Upper lobe of right lung (tissue), 1 donor: Measurements from ENCODE around the gene PTPRN2. TPM values are rescaled to one million over a fixed set of nuclear protein-coding genes. Genes with fewer than 3 reads are reported as not detected.

ENCODE experiments used
- ATAC-seq: fragments of 200-7000 bp; cut with Tn5 transposase; one replicate; pipeline ENCODE4 v1.9.1; 2020; ENCODE audit warnings: mild to moderate bottlenecking, moderate library complexity
- DNase-seq: peaks from one replicate; pipeline ENCODE4 v3.0.0-alpha.2; 2020
- H3K27ac ChIP-seq: fragments of 200-600 bp; one replicate; pipeline ENCODE4 v1.8.0; 2022
- H3K27me3 ChIP-seq: fragments of 200-600 bp; one replicate; pipeline ENCODE4 v1.8.0; 2022; ENCODE audit warnings: mild to moderate bottlenecking
- H3K36me3 ChIP-seq: fragments of 200-600 bp; one replicate; pipeline ENCODE4 v1.8.0; 2022
- H3K4me1 ChIP-seq: fragments of 200-600 bp; one replicate; pipeline ENCODE4 v1.8.0; 2022
- H3K4me3 ChIP-seq: fragments of 200-600 bp; one replicate; pipeline ENCODE4 v1.8.0; 2022; ENCODE audit warnings: mild to moderate bottlenecking
- H3K9me3 ChIP-seq: fragments of 200-600 bp; one replicate; pipeline ENCODE4 v1.8.0; 2022
- intact Hi-C: fragments of 100-400 bp; cut with DNase I; formaldehyde crosslinking; loops from one replicate; pipeline ENCODE4 v1.11.0; 2022
- total RNA-seq: library from RNA; stranded (reverse); fragmentation: NEBNext Ultra II Directional; extraction: Animal tissue kit (Norgen Biotek cat#: 25700); gene quantifications from one replicate; pipeline ENCODE4 v1.2.1, GENCODE V29; 2021
- TF ChIP-seq, protein P1 (sequence below): fragments of 200-600 bp; IDR thresholded peaks from one replicate; pipeline ENCODE4 v1.8.0; 2022; ENCODE audit warnings: antibody characterized with exemption
- donor health status: DM: no; HTN: yes; CAD: no; lungs with severe emphysema.

Gene PTPRN2
- total RNA-seq, 1 donor from 2014 or later: 4.9 TPM

GRCh38 chr7:157628456-157628855 is 959.2 kb downstream of the PTPRN2 start:
- Histone ChIP-seq H3K27me3 (no peaks in the 10 kb centered on the region), H3K36me3 (no peaks in the 10 kb centered on the region), H3K27ac (no peak overlapping the region), H3K9me3 (no peaks in the 10 kb centered on the region), H3K4me3 (no peak overlapping the region), H3K4me1 (no peaks in the 10 kb centered on the region)
- intact Hi-C loops: no loop called here
- TF ChIP-seq, protein P1, sequence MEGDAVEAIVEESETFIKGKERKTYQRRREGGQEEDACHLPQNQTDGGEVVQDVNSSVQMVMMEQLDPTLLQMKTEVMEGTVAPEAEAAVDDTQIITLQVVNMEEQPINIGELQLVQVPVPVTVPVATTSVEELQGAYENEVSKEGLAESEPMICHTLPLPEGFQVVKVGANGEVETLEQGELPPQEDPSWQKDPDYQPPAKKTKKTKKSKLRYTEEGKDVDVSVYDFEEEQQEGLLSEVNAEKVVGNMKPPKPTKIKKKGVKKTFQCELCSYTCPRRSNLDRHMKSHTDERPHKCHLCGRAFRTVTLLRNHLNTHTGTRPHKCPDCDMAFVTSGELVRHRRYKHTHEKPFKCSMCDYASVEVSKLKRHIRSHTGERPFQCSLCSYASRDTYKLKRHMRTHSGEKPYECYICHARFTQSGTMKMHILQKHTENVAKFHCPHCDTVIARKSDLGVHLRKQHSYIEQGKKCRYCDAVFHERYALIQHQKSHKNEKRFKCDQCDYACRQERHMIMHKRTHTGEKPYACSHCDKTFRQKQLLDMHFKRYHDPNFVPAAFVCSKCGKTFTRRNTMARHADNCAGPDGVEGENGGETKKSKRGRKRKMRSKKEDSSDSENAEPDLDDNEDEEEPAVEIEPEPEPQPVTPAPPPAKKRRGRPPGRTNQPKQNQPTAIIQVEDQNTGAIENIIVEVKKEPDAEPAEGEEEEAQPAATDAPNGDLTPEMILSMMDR: no peak
- ATAC-seq (no peak), DNase-seq (no peak)

- Histone ChIP-seq H3K9me3 (no peaks in the 10 kb centered on the region), H3K27me3 (no peaks in the 10 kb centered on the region), H3K27ac (no peak overlapping the region), H3K4me3 (no peak overlapping the region), H3K4me1 (no peaks in the 10 kb centered on the region), H3K36me3 (no peaks in the 10 kb centered on the region)
- ATAC-seq (no peak), DNase-seq (no peak)
- TF ChIP-seq, protein P1: no peak
- intact Hi-C loops: no loop called here
These were observed 960.0 kb downstream of the PTPRN2 start for GRCh38 chr7:157627646-157628045.

DNA sequence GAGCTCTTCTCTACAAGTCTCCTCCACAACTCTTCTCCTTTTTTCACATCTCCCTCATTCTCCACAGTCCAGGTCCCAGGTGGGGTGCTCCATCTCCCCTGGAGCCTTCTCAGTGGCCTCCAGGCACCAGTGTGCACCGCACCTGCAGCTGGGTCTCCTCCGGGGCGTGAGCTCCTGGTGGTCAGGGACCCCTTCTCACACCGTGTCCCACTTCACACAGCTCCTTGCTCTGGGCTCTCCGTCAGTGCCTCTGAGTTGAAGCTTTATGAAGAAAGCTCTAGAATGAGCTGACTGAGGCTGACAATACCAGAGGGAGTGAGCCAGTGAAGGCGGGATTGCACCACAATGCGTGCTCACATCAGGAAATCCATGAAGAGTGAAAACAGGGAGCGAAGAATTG is 960.6 kb downstream of the PTPRN2 start:
- Histone ChIP-seq H3K36me3 (no peaks in the 10 kb centered on the region), H3K4me3 (no peak overlapping the region), H3K27me3 (no peaks in the 10 kb centered on the region), H3K27ac (no peak overlapping the region), H3K4me1 (no peaks in the 10 kb centered on the region), H3K9me3 (no peaks in the 10 kb centered on the region)
- TF ChIP-seq, protein P1: no peak
- DNase-seq (no peak), ATAC-seq (no peak)
- intact Hi-C loops: no loop called here

GRCh38 chr7:157625973-157626742 is 961.5 kb downstream of the PTPRN2 start:
- H3K36me3 ChIP-seq: no peaks in the 10 kb centered on the region
- H3K9me3 ChIP-seq: no peaks in the 10 kb centered on the region
- DNase-seq (no peak), ATAC-seq (no peak)
- H3K27ac ChIP-seq: no peak overlapping the region
- intact Hi-C loops: no loop called here
- no peak overlapping the region for H3K4me3 ChIP-seq
- no peaks in the 10 kb centered on the region for H3K27me3 ChIP-seq
- H3K4me1 ChIP-seq: no peaks in the 10 kb centered on the region
- TF ChIP-seq, protein P1: no peak

- intact Hi-C loops: no loop called here
These were observed 964.1 kb downstream of the PTPRN2 start for GRCh38 chr7:157623556-157623955.

More at GRCh38 chr7:157623556-157623955, 964.1 kb downstream of the PTPRN2 start:
- Histone ChIP-seq H3K4me1 (no peaks in the 10 kb centered on the region), H3K27me3 (no peaks in the 10 kb centered on the region), H3K36me3 (no peaks in the 10 kb centered on the region), H3K27ac (no peak overlapping the region), H3K9me3 (no peaks in the 10 kb centered on the region), H3K4me3 (no peak overlapping the region)
- no peak for ATAC-seq
- TF ChIP-seq, protein P1: no peak
- DNase-seq: no peak
